ENCODE data around the gene SLC6A8.
"Not testable (repeated sequence)": the region's sequence is repeated elsewhere in the genome, so short reads cannot be mapped to it uniquely, and the experiment has no call there.

The SLC6A8 gene

DNA sequence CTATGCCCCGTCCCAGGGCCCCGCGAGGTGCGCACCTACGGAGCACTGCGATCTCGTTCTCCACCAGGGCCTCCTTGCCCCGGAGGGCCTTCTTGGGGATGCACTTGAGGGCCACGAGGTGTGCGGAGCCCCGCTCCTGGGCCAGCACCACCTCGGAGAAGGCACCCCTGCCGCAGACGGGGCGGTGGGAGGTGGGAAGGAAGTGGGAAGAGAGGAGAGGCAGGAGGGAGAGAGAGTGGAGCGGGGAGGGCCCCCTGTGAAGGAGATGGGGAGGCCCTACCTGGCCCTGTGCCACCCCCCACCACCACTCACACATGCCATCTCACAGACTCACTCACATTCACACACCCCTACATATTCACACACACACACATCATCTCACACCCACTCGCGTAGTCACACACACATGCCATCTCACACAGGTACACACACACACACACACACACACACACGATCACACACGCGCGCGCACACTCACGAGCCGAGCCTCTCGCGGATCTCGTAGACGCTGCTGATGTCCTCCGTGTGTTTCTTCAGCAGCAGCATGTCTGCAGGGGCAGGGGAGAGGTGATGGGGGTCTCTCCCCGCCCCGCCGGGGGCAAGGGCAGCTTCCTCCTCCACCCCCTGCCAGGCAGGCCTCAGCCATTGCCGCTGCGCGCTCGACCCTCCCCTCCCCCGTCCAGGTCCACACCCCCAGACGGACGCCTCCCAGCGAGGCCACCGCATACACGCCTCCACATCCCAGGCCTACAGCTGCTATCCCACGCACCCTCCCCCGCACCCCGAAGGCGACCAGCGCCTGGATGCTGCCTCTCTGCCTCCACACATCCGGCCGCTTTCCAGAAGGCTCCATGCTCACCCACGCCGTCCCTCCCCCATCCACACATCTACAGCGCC, 14.9 kb upstream of the SLC6A8 start:
- DNase-seq, result no peak

GRCh38 chrX:153673428-153674218, 14.1 kb upstream of the SLC6A8 start, which contains the start of gene PNCK:
Gene PNCK (minus strand): TSS chrX:153673813. CDS start chrX:153673076, 737 bp downstream.
- no peak for DNase-seq

DNA sequence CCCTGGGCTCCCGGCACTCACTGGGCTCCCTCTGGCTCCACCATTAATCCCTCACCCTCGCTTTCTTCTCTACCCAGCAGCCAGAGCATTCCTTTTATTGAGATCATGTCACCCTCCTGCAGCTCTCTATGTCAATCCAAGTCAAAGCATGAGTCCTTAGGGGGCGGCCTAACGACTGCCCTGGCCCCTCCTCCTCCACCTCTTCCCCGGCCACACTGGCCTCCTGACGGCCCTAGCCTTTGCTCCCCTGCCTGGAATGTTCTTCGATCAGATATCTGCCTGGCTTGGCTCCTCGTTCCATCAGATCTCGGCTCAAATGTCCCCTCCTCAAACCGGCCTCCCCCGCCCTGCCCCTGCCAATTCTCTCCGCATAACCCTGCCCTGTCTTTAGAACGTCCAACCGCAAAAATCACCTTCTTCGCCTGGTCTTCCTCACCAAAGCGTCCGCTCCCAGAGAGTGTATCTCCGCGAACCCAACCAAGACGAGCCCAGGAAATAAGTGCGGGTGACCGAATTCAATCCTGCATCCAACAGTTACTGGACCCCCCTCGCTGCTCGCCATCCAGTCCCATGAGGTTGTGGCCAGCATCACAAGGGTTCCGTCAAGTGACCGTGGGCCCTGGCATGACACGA, 13.4 kb upstream of the SLC6A8 start:
- no peak for DNase-seq

GRCh38 chrX:153681175-153681574, 6.6 kb upstream of the SLC6A8 start:
- no peak for DNase-seq

GRCh38 chrX:153683486-153683885, 4.2 kb upstream of the SLC6A8 start:
- DNase-seq, result not testable (repeated sequence)

- no peak for DNase-seq
Measured at GRCh38 chrX:153684467-153685155, 3.1 kb upstream of the SLC6A8 start.

- DNase-seq, result no peak
Measured at GRCh38 chrX:153685156-153685536, 2.6 kb upstream of the SLC6A8 start.

DNA sequence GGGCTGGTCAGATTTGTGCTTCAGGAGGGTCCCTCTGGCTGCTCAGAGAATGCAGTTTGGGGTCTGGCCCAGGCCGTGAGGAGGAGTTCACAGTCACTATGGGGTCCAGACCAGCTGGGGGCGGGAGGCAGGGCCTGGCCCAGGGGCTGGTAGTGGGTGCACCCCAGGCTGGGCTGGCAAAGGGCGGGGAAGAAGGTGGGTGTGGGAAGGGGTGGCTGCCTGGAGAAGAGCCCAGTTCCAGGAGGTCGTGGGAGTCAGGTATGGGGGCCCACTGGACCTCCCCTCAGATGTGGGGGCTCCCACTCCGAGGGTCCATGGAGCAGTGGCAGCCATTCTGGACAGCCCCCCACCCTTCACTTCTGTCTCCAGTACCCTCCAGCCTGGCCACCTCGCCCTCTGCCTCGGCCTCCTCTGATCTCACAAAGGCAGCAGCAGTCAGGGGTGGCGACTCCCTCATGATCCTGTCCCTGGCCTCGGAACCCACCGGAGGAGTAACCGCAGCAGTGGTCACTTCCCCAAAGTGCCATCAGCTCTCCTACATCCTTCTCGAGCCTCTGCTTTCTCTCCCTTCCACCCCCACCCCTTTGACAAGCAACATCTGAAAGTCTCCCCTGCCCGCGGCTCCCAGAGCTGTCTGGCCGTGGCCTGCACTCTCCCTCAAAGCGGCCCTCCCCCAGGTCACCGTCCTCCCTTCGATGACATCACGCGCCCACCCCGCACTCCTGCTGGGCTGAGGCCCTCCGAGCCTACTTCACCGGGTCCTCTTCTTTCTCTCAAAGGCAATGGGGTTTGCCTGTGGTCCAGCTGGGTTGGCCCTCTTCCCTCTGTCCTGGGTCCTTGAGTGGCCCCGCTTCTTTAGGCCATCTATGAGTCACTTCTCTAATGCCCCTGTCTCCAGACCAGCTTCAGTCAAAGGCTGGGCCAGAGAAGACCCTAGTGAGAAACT, 1.7 kb upstream of the SLC6A8 start:
- DNase-seq, result no peak

DNA sequence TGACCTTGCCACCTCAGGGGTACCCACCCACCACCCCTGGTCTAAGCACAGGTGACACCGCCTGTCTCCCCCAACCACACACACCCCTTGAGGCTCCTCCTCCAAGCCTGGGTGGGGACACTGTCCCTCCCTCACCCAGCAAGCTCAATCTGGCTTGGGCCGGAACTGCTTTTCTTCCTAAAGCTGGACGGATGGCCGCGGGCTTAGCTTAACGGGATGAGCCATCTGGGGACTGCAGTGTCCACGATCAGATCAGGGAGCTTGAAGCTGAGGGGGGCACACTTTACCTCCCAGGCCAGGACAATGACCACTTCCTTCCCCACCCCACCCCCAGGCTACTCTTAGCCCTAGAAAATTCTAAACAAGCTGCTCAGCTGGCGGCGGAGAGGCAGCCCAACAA, 1.0 kb upstream of the SLC6A8 start:
- no peak for DNase-seq

GRCh38 chrX:153688071-153688470, 345 bp downstream of the SLC6A8 start:
- no peak for DNase-seq

- DNase-seq, result no peak
Measured at GRCh38 chrX:153688506-153688905, 780 bp downstream of the SLC6A8 start.

GRCh38 chrX:153688911-153689590, 1.3 kb downstream of the SLC6A8 start:
- DNase-seq, result peak; percentile 57

- DNase-seq, result no peak
Measured at GRCh38 chrX:153689654-153690465, 2.1 kb downstream of the SLC6A8 start.

GRCh38 chrX:153690466-153690865, 2.7 kb downstream of the SLC6A8 start:
- no peak for DNase-seq

GRCh38 chrX:153691032-153691827, 3.5 kb downstream of the SLC6A8 start:
- DNase-seq, result not testable (repeated sequence)

DNA sequence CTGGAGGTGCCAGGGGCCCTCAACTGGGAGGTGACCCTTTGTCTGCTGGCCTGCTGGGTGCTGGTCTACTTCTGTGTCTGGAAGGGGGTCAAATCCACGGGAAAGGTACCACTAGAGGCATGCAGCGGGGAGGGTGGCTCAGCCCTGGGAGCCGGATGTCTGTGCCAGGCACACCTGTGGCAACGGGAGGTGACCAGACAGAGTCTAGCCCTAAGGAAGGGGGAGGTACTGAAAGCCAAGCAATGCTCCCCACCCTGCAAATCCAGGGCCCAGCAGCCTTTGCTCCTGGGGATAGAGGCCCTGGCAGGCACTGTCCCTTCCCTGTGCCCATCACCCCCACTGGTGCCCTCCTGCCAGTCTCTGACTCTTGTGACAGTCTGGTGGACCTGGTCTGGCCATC, 4.3 kb downstream of the SLC6A8 start:
- DNase-seq, result no peak

DNA sequence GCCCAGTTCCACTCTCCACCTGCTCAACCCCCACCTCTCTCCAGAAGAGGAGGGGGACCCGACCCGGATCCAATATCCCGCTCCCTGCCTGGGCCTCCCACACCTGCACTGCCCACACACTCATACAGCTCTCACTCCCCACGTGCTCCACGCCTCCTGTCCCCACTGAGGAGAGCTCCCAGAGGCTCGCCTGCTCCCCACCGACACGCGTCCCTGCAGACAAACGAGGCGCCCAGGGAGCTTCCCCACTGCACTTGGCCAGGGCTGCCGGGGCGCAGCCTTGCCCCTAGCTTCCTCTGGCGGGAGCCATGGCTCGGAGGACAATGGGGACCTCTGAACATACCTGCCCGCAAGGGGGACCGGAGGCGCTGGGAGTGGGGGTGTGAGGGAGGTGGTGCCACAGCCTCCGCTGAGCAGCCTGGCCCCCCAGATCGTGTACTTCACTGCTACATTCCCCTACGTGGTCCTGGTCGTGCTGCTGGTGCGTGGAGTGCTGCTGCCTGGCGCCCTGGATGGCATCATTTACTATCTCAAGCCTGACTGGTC, 5.0 kb downstream of the SLC6A8 start:
- no peak for DNase-seq

- no peak for DNase-seq
Measured at GRCh38 chrX:153693216-153694086, 5.7 kb downstream of the SLC6A8 start.

Measured in right hindlimb (tissue), 1 donor.